Dedifferentiated amniotic fluid mesenchymal stem cell (primary cell): ENCODE measurements around the gene PARN.
"Not testable (repeated sequence)": the region's sequence is repeated elsewhere in the genome, so short reads cannot be mapped to it uniquely, and the experiment has no call there.

Experiments used
- DNase-seq: peaks from one replicate; pipeline ENCODE4 v3.0.0-alpha.2; 2016; ENCODE audit errors: extremely low spot score

PARN gene

GRCh38 chr16:14472357-14472756, 157.7 kb downstream of the PARN start:
- no peak for DNase-seq

- no peak for DNase-seq
These were observed 159.3 kb downstream of the PARN start for GRCh38 chr16:14470788-14471187.

- DNase-seq, result no peak
These were observed 164.3 kb downstream of the PARN start for GRCh38 chr16:14465799-14466198.

GRCh38 chr16:14464796-14465195, 165.3 kb downstream of the PARN start:
- DNase-seq, result no peak

GRCh38 chr16:14464192-14464591, 165.9 kb downstream of the PARN start:
- DNase-seq, result no peak

GRCh38 chr16:14462811-14463210, 167.2 kb downstream of the PARN start:
- no peak for DNase-seq

GRCh38 chr16:14460726-14461125, 169.3 kb downstream of the PARN start:
- no peak for DNase-seq

- DNase-seq, result no peak
These were observed 171.5 kb downstream of the PARN start for GRCh38 chr16:14458576-14458975.

- no peak for DNase-seq
These were observed 173.1 kb downstream of the PARN start for GRCh38 chr16:14456793-14457481.

GRCh38 chr16:14455573-14455972, 174.5 kb downstream of the PARN start:
- DNase-seq, result no peak

- DNase-seq, result no peak
These were observed 175.7 kb downstream of the PARN start for GRCh38 chr16:14454391-14454790.

GRCh38 chr16:14452066-14452465, 178.0 kb downstream of the PARN start:
- DNase-seq, result no peak

GRCh38 chr16:14450846-14451245, 179.2 kb downstream of the PARN start:
- DNase-seq, result no peak

GRCh38 chr16:14449790-14450480, 180.1 kb downstream of the PARN start:
- DNase-seq, result no peak

- no peak for DNase-seq
These were observed 180.7 kb downstream of the PARN start for GRCh38 chr16:14449334-14449733.

GRCh38 chr16:14448879-14449278, 181.2 kb downstream of the PARN start:
- DNase-seq, result no peak

- no peak for DNase-seq
These were observed 182.3 kb downstream of the PARN start for GRCh38 chr16:14447783-14448182.

GRCh38 chr16:14446796-14447195, 183.3 kb downstream of the PARN start:
- no peak for DNase-seq

- no peak for DNase-seq
These were observed 183.9 kb downstream of the PARN start for GRCh38 chr16:14445937-14446715.

GRCh38 chr16:14444979-14445810, 184.9 kb downstream of the PARN start:
- DNase-seq, result no peak

GRCh38 chr16:14441533-14441932, 188.5 kb downstream of the PARN start:
- DNase-seq, result not testable (repeated sequence)

GRCh38 chr16:14438256-14438655, 191.8 kb downstream of the PARN start:
- no peak for DNase-seq
